ENCODE data around the gene COMT.

Gene COMT

GRCh38 chr22:19911540-19912270 lies 29.9 kb upstream of the COMT start:
- Histone ChIP-seq H3K4me1 (ENCODE audit: control insufficient read depth, insufficient read depth, low read length) (no peaks in the 10 kb centered on the region), H3K9me3 (ENCODE audit: control insufficient read depth, low read length) (no peaks in the 10 kb centered on the region), H3K9ac (ENCODE audit: low read length) (no peak overlapping the region), H3K4me3 (ENCODE audit: low read length) (no peak overlapping the region), H3K27me3 (ENCODE audit: control insufficient read depth, insufficient read depth, low read length) (no peaks in the 10 kb centered on the region), H3K36me3 (ENCODE audit: control insufficient read depth, insufficient read depth, low read length) (peaks cover 19% of the 10 kb centered on the region)

- no peaks in the 10 kb centered on the region for H3K9me3 ChIP-seq (ENCODE audit: control insufficient read depth, low read length)
- H3K4me3 ChIP-seq (ENCODE audit: low read length) = no peak overlapping the region
- H3K4me1 ChIP-seq (ENCODE audit: control insufficient read depth, insufficient read depth, low read length) = no peaks in the 10 kb centered on the region
- peaks cover 19% of the 10 kb centered on the region for H3K36me3 ChIP-seq (ENCODE audit: control insufficient read depth, insufficient read depth, low read length)
- H3K9ac ChIP-seq (ENCODE audit: low read length) = no peak overlapping the region
- H3K27me3 ChIP-seq (ENCODE audit: control insufficient read depth, insufficient read depth, low read length) = no peaks in the 10 kb centered on the region
Measured at GRCh38 chr22:19912271-19912999, 29.1 kb upstream of the COMT start.

GRCh38 chr22:19913337-19913936 lies 28.1 kb upstream of the COMT start:
- Histone ChIP-seq H3K27me3 (ENCODE audit: control insufficient read depth, insufficient read depth, low read length) (no peaks in the 10 kb centered on the region), H3K9me3 (ENCODE audit: control insufficient read depth, low read length) (no peaks in the 10 kb centered on the region), H3K4me3 (ENCODE audit: low read length) (no peak overlapping the region), H3K9ac (ENCODE audit: low read length) (no peak overlapping the region), H3K36me3 (ENCODE audit: control insufficient read depth, insufficient read depth, low read length) (peaks cover 26% of the 10 kb centered on the region), H3K4me1 (ENCODE audit: control insufficient read depth, insufficient read depth, low read length) (no peaks in the 10 kb centered on the region)

- Histone ChIP-seq H3K36me3 (ENCODE audit: control insufficient read depth, insufficient read depth, low read length) (peaks cover 27% of the 10 kb centered on the region), H3K4me1 (ENCODE audit: control insufficient read depth, insufficient read depth, low read length) (no peaks in the 10 kb centered on the region), H3K27me3 (ENCODE audit: control insufficient read depth, insufficient read depth, low read length) (no peaks in the 10 kb centered on the region), H3K9ac (ENCODE audit: low read length) (no peak overlapping the region), H3K9me3 (ENCODE audit: control insufficient read depth, low read length) (no peaks in the 10 kb centered on the region), H3K4me3 (ENCODE audit: low read length) (no peak overlapping the region)
Measured at GRCh38 chr22:19914201-19914943, 27.2 kb upstream of the COMT start.

GRCh38 chr22:19915287-19915954 lies 26.2 kb upstream of the COMT start:
- Histone ChIP-seq H3K4me3 (ENCODE audit: low read length) (no peak overlapping the region), H3K9ac (ENCODE audit: low read length) (no peak overlapping the region), H3K36me3 (ENCODE audit: control insufficient read depth, insufficient read depth, low read length) (peaks cover 27% of the 10 kb centered on the region), H3K27me3 (ENCODE audit: control insufficient read depth, insufficient read depth, low read length) (no peaks in the 10 kb centered on the region), H3K9me3 (ENCODE audit: control insufficient read depth, low read length) (no peaks in the 10 kb centered on the region), H3K4me1 (ENCODE audit: control insufficient read depth, insufficient read depth, low read length) (no peaks in the 10 kb centered on the region)

GRCh38 chr22:19916006-19916405 lies 25.6 kb upstream of the COMT start:
- H3K27me3 ChIP-seq (ENCODE audit: control insufficient read depth, insufficient read depth, low read length) = no peaks in the 10 kb centered on the region
- no peak overlapping the region for H3K9ac ChIP-seq (ENCODE audit: low read length)
- H3K36me3 ChIP-seq (ENCODE audit: control insufficient read depth, insufficient read depth, low read length) = peaks cover 27% of the 10 kb centered on the region
- H3K4me3 ChIP-seq (ENCODE audit: low read length) = no peak overlapping the region
- no peaks in the 10 kb centered on the region for H3K9me3 ChIP-seq (ENCODE audit: control insufficient read depth, low read length)
- H3K4me1 ChIP-seq (ENCODE audit: control insufficient read depth, insufficient read depth, low read length) = no peaks in the 10 kb centered on the region

GRCh38 chr22:19916941-19917340 lies 24.6 kb upstream of the COMT start:
- H3K27me3 ChIP-seq (ENCODE audit: control insufficient read depth, insufficient read depth, low read length) = no peaks in the 10 kb centered on the region

GRCh38 chr22:19917389-19918138 lies 24.0 kb upstream of the COMT start:
- Histone ChIP-seq H3K4me1 (ENCODE audit: control insufficient read depth, insufficient read depth, low read length) (no peaks in the 10 kb centered on the region), H3K9me3 (ENCODE audit: control insufficient read depth, low read length) (no peaks in the 10 kb centered on the region), H3K9ac (ENCODE audit: low read length) (no peak overlapping the region), H3K27me3 (ENCODE audit: control insufficient read depth, insufficient read depth, low read length) (no peaks in the 10 kb centered on the region), H3K36me3 (ENCODE audit: control insufficient read depth, insufficient read depth, low read length) (peaks cover 27% of the 10 kb centered on the region), H3K4me3 (ENCODE audit: low read length) (no peak overlapping the region)

More at GRCh38 chr22:19916941-19917340, 24.6 kb upstream of the COMT start:
- no peaks in the 10 kb centered on the region for H3K9me3 ChIP-seq (ENCODE audit: control insufficient read depth, low read length)
- no peak overlapping the region for H3K9ac ChIP-seq (ENCODE audit: low read length)
- H3K4me3 ChIP-seq (ENCODE audit: low read length) = no peak overlapping the region
- H3K36me3 ChIP-seq (ENCODE audit: control insufficient read depth, insufficient read depth, low read length) = peaks cover 27% of the 10 kb centered on the region
- H3K4me1 ChIP-seq (ENCODE audit: control insufficient read depth, insufficient read depth, low read length) = no peaks in the 10 kb centered on the region

GRCh38 chr22:19918332-19919106 lies 23.1 kb upstream of the COMT start:
- Histone ChIP-seq H3K36me3 (ENCODE audit: control insufficient read depth, insufficient read depth, low read length) (peaks cover 27% of the 10 kb centered on the region), H3K4me1 (ENCODE audit: control insufficient read depth, insufficient read depth, low read length) (no peaks in the 10 kb centered on the region), H3K4me3 (ENCODE audit: low read length) (no peak overlapping the region), H3K9ac (ENCODE audit: low read length) (no peak overlapping the region), H3K27me3 (ENCODE audit: control insufficient read depth, insufficient read depth, low read length) (no peaks in the 10 kb centered on the region), H3K9me3 (ENCODE audit: control insufficient read depth, low read length) (no peaks in the 10 kb centered on the region)

GRCh38 chr22:19919701-19920363 lies 21.7 kb upstream of the COMT start:
- Histone ChIP-seq H3K4me3 (ENCODE audit: low read length) (no peak overlapping the region), H3K9ac (ENCODE audit: low read length) (no peak overlapping the region), H3K4me1 (ENCODE audit: control insufficient read depth, insufficient read depth, low read length) (no peaks in the 10 kb centered on the region), H3K9me3 (ENCODE audit: control insufficient read depth, low read length) (no peaks in the 10 kb centered on the region), H3K27me3 (ENCODE audit: control insufficient read depth, insufficient read depth, low read length) (no peaks in the 10 kb centered on the region), H3K36me3 (ENCODE audit: control insufficient read depth, insufficient read depth, low read length) (peaks cover 20% of the 10 kb centered on the region)

Data from mucosa of stomach (tissue), 1 donor.